ENCODE results near the gene ABCC10. TPM values are rescaled to one million over a fixed set of nuclear protein-coding genes. Genes with fewer than 3 reads are reported as not detected.
"Not testable (repeated sequence)": the region's sequence is repeated elsewhere in the genome, so short reads cannot be mapped to it uniquely, and the experiment has no call there.

Gene ABCC10
- total and polyA plus RNA-seq, 7 donors = 7.8 to 11.0 (median 9.8) TPM

- ATAC-seq = no peak
- WGBS, 3 donors = 35 to 92% (median 74%) methylated on average over 1 of the region's 1 CpG
These were observed 40.8 kb upstream of the ABCC10 start for GRCh38 chr6:43386492-43386891.

GRCh38 chr6:43389730-43390295 is 37.5 kb upstream of the ABCC10 start:
- Histone ChIP-seq H3K27ac (no peak overlapping the region), H3K27me3 (ENCODE audit: insufficient read depth in 3 of 3, low read length in 2 of 3) (no peaks in the 10 kb centered on the region), H3K4me3 (no peak overlapping the region), H3K9me3 (no peaks in the 10 kb centered on the region), H3K36me3 (ENCODE audit: insufficient read depth in 1 of 2, low read depth in 1 of 2) (no peaks in the 10 kb centered on the region), H3K4me1 (no peaks in the 10 kb centered on the region)
- WGBS, 3 donors = 75 to 82% (median 79%) methylated on average over 6 of the region's 6 CpGs
- intact Hi-C loops (cut with DNase I) = no loop called here
- no peak for TF ChIP-seq CTCF (IDR thresholded peaks at IDR 0.05)
- DNase-seq (no peak), ATAC-seq (no peak)

More at GRCh38 chr6:43386492-43386891, 40.8 kb upstream of the ABCC10 start:
- Histone ChIP-seq H3K4me3 (no peak overlapping the region), H3K36me3 (ENCODE audit: insufficient read depth in 1 of 2, low read depth in 1 of 2) (no peaks in the 10 kb centered on the region), H3K4me1 (no peaks in the 10 kb centered on the region), H3K27me3 (ENCODE audit: insufficient read depth in 3 of 3, low read length in 2 of 3) (peaks cover 0 to 2% (median 0%) of the 10 kb centered on the region in 3 donors), H3K27ac (no peak overlapping the region), H3K9me3 (no peaks in the 10 kb centered on the region)
- intact Hi-C loops (cut with DNase I) = no loop called here
- DNase-seq = no peak
- peak; percentile 56 for TF ChIP-seq CTCF (IDR thresholded peaks at IDR 0.05)

GRCh38 chr6:43390753-43391439 is 36.4 kb upstream of the ABCC10 start:
- ATAC-seq; intact Hi-C loops (cut with DNase I); DNase-seq; H3K4me1 ChIP-seq; H3K27me3 ChIP-seq (ENCODE audit: insufficient read depth in 3 of 3, low read length in 2 of 3); H3K9me3 ChIP-seq; H3K36me3 ChIP-seq (ENCODE audit: insufficient read depth in 1 of 2, low read depth in 1 of 2); H3K4me3 ChIP-seq; H3K27ac ChIP-seq: not testable (repeated sequence)
- WGBS, 3 donors = 78 to 84% (median 82%) methylated on average over 10 of the region's 10 CpGs

- Histone ChIP-seq H3K4me3 (no peak overlapping the region), H3K9me3 (no peaks in the 10 kb centered on the region), H3K4me1 (no peaks in the 10 kb centered on the region), H3K36me3 (ENCODE audit: insufficient read depth in 1 of 2, low read depth in 1 of 2) (no peaks in the 10 kb centered on the region), H3K27me3 (ENCODE audit: insufficient read depth in 3 of 3, low read length in 2 of 3) (no peaks in the 10 kb centered on the region), H3K27ac (no peak overlapping the region)
- WGBS, 3 donors = 62 to 69% (median 68%) methylated on average over 13 of the region's 13 CpGs
- DNase-seq (no peak), ATAC-seq (no peak)
- no peak for TF ChIP-seq CTCF (IDR thresholded peaks at IDR 0.05)
- intact Hi-C loops (cut with DNase I) = no loop called here
These were observed 35.8 kb upstream of the ABCC10 start for GRCh38 chr6:43391440-43392031.

- H3K27me3 ChIP-seq (ENCODE audit: insufficient read depth in 3 of 3, low read length in 2 of 3); H3K4me3 ChIP-seq; H3K27ac ChIP-seq; ATAC-seq; H3K36me3 ChIP-seq (ENCODE audit: insufficient read depth in 1 of 2, low read depth in 1 of 2); H3K9me3 ChIP-seq; DNase-seq; intact Hi-C loops (cut with DNase I); H3K4me1 ChIP-seq: not testable (repeated sequence)
- 68 to 74% (median 70%) methylated on average over 11 of the region's 11 CpGs for WGBS, 3 donors
These were observed 34.2 kb upstream of the ABCC10 start for GRCh38 chr6:43393133-43393532.
